T-helper 1 cell (primary cell): ENCODE measurements around the gene MAGI1.

Experiments used
- DNase-seq, 5 donors: peaks; one replicate each; pipeline ENCODE4 v3.0.0-alpha.2; 2012 to 2020

MAGI1 gene

GRCh38 chr3:65659396-65659795 lies 379.3 kb downstream of the MAGI1 start:
- no peak for DNase-seq

GRCh38 chr3:65658401-65658800 lies 380.3 kb downstream of the MAGI1 start:
- no peak for DNase-seq

GRCh38 chr3:65655061-65655460 lies 383.7 kb downstream of the MAGI1 start:
- no peak for DNase-seq

- no peak for DNase-seq
These were observed 385.0 kb downstream of the MAGI1 start for GRCh38 chr3:65653731-65654130.

- no peak for DNase-seq
These were observed 388.5 kb downstream of the MAGI1 start for GRCh38 chr3:65650247-65650646.

GRCh38 chr3:65647369-65647768 lies 391.3 kb downstream of the MAGI1 start:
- no peak for DNase-seq

- no peak for DNase-seq
These were observed 395.8 kb downstream of the MAGI1 start for GRCh38 chr3:65642883-65643282.

- no peak for DNase-seq
These were observed 396.9 kb downstream of the MAGI1 start for GRCh38 chr3:65641777-65642176.

GRCh38 chr3:65641045-65641444 lies 397.7 kb downstream of the MAGI1 start:
- DNase-seq: no peak

GRCh38 chr3:65639444-65639843 lies 399.3 kb downstream of the MAGI1 start:
- no peak for DNase-seq

GRCh38 chr3:65638301-65638700 lies 400.4 kb downstream of the MAGI1 start:
- DNase-seq: no peak

- no peak for DNase-seq
These were observed 402.4 kb downstream of the MAGI1 start for GRCh38 chr3:65636326-65636725.

GRCh38 chr3:65635657-65636056 lies 403.1 kb downstream of the MAGI1 start:
- DNase-seq: no peak

- no peak for DNase-seq
These were observed 405.6 kb downstream of the MAGI1 start for GRCh38 chr3:65633018-65633638.

- DNase-seq: no peak
These were observed 406.3 kb downstream of the MAGI1 start for GRCh38 chr3:65632414-65632813.

- no peak for DNase-seq
These were observed 409.7 kb downstream of the MAGI1 start for GRCh38 chr3:65628978-65629377.

- DNase-seq: no peak
These were observed 411.7 kb downstream of the MAGI1 start for GRCh38 chr3:65627062-65627461.

GRCh38 chr3:65625305-65625704 lies 413.4 kb downstream of the MAGI1 start:
- DNase-seq: no peak

GRCh38 chr3:65623362-65623761 lies 415.4 kb downstream of the MAGI1 start:
- no peak for DNase-seq

- DNase-seq: no peak
These were observed 418.8 kb downstream of the MAGI1 start for GRCh38 chr3:65619888-65620287.

GRCh38 chr3:65619451-65619881 lies 419.3 kb downstream of the MAGI1 start:
- DNase-seq: no peak

GRCh38 chr3:65618599-65618998 lies 420.1 kb downstream of the MAGI1 start:
- DNase-seq: no peak

GRCh38 chr3:65617787-65618186 lies 420.9 kb downstream of the MAGI1 start:
- DNase-seq: no peak

GRCh38 chr3:65617209-65617608 lies 421.5 kb downstream of the MAGI1 start:
- no peak for DNase-seq

- DNase-seq: no peak
These were observed 422.2 kb downstream of the MAGI1 start for GRCh38 chr3:65616563-65616962.
